ENCODE data around the gene ELP5.

- TF ChIP-seq CTCF (IDR thresholded peaks at IDR 0.05; ENCODE audit: low read depth, low read length) (no peak), EZH2phosphoT487 (IDR thresholded peaks at IDR 0.05; ENCODE audit: low read depth) (no peak)
Measured at GRCh38 chr17:7218166-7218565, 33.8 kb upstream of the ELP5 start.
